Bone marrow (tissue), 2 donors: ENCODE measurements around the gene CACNA1C.
"Not testable (repeated sequence)": the region's sequence is repeated elsewhere in the genome, so short reads cannot be mapped to it uniquely, and the experiment has no call there.

Source experiments
- DNase-seq, 2 donors: peaks; one replicate each; lab custom pipeline; 2025; lab: John Stamatoyannopoulos, UW

Gene CACNA1C

DNA sequence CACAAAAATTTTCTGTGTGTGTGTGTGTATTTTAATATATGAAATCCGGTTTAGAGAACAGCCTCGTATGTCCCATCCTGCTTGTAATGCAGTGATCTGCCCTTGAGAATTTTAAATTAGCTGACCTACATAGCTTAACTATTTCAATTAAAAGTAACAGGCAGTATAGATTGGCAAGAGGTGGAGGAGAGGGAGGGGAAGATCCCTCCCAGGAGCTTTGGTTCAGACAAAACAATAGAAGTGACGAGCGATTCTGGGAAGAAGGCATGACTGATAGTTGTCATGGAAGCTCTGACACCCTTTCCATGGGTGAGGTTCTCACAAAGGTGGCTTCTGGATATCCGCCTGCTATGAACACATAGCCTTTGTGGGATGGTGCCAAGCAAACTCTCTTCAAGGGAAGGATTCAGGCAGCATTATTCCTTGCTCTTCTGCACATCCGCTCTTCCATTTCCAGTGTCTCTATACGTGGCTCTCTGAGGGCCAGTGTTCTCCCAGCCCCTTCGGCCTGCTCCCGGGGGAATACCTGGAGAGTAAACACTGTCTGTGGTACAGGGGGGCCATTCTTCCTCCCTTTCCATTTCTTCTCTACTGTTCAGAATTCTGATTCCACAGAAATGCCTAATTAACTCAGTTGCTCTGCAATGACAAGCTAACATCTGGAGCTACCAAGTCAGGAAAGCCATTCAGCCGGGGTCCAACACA, 182.0 kb downstream of the CACNA1C start:
- DNase-seq: no peak

DNA sequence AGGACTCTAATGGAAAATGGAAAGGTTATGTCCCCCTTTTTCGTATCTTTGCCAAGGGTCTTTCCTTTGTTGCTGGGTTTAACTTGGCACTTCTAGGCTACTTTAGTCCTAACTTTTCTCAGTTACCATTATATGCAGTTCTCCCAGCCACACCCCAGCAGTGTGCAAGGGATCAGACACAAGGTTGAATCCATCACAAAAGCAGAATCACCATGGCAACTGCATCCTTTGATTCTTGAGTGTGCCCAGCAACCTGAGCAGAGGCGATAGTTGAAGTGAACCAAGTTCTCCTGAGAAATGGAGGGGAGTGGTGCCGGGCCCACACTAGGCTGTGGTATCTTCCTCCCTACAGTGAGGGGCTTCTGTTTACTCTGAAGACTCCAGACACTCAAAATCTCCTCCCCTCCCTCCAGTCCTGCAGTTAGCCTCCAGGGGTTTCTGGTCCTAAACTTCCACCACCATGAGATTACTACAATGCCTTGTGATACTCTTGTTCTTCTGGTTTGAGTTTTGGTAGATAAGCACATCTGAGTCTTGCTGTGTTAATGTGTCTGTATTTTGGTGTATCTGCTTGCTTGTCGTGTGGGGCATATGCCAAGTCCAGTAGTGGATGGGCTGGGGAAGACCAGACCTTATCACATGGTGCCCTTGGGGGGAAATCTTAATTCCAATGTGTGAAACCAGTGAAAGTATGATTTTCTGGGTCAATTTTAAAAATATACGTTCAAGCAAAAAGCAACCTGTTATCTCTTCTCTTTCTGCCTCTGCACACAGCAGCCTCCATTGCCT, 183.9 kb downstream of the CACNA1C start:
- no peak for DNase-seq

DNA sequence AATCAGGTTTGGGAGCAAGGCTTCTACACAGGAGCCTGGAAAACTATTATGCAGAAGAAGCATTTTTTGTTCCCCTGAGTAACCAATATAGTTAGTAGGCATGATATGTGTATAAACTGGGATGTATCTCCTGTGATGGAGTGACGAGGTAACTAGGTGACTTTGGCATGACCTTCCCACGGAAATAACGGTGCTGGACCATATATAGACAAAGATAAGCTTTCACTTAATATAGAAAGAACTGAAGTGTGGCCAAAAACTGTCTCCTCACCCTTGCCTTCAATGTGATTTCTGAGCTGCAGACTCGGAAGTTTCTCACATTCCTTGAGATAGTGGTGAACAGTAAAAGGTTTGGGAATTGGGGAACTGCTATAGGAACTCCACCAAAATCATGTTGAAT, 185.3 kb downstream of the CACNA1C start:
- DNase-seq: no peak

DNA sequence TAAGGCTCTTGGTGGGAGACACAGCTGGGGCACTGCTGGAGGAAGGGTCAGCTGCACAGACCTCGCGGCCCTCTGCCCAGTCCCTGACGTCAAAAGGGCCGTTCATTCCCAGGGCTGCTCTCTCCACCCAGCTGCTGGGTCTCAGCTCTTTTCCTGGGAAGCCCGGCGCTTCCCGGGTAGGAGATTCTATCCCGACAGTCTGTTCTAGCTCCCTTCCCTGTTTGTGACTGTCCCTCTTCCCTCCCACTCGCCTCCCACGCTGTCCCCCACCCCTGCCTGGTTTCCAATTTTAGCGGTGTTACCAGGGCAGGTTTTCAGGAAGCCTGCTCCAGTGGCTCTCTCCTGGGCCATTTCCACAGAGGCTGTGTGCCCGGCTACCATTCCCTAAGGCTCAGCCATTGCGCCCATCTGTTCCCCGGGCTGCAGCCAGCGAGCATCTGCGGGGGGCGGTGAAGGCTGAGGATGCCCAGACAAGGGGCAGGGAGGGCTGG, 186.6 kb downstream of the CACNA1C start:
- no peak for DNase-seq

DNA sequence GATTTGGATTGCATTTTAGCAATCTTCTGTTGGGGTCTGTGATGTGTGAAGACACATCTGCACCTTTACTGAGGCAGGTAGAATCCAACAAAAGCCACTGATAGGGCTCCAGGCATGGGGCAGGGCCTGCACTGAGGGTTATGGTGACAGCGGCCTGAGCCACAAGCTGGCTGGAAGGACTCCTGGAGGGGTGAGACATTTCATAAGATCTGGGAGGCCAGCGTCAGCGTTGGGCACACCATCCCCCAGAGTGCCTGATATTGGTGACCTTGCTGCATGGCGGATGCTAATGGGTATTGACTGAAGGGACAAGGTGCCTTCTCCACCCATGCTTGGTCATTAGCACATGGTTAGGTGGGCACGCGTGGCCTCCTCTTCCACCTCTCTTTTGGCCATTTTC, 187.6 kb downstream of the CACNA1C start:
- no peak for DNase-seq

DNA sequence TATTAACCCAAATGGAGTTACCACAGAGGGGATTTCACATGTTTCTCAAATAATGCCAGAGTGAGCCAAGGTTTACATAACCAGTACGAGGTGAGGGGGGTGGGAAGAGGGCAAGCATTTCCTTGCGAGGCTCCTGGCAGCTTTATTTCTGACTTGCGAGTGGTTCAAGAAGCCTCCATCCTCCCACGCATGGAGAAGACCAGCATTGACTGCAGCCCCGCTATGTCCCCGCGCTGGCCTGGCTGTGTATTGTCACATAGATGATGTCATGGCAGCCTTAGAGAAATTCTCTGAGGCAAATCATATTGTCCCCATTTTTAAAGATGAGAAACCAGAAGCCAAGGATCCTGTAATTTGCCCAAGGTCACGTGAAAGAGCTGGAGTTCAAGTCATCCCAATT, 188.2 kb downstream of the CACNA1C start:
- no peak for DNase-seq

DNA sequence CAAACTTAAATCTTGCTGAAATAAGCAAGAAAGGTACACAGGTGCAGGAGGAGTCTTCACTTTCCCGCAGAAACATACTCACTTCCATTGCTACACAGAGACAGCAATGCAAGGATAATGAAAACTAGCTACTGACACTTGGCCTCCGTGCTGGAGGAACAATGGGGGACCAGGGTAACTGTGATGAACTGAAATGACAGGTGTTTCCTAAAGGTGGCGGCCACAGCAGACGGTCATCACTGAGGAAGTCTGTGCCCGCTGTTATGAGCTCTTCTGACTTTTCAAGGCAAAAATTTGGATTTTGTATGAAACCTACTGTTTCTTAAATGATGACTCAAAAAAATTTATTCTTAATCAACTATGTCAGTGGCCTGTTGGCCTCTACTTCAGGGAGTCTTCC, 189.4 kb downstream of the CACNA1C start:
- no peak for DNase-seq

DNA sequence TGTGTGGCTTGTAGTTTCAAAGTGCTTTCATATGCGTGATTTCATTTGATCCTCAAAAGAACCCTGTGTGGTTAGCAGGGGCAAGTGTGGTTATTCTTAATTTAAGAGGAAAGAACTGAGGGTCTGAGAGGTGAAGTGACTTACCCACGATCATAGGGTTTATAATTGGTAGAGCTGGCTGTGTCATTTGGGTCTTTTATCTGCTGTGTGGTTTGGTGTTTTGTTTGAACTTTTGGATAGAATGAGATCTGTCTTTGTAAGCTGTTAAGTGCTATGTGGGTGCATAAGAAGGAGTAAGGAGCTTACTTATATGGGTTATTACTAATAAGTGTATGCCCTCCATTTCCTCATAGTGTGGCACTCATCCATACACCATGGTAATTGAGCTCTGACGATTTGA, 190.0 kb downstream of the CACNA1C start:
- no peak for DNase-seq

DNA sequence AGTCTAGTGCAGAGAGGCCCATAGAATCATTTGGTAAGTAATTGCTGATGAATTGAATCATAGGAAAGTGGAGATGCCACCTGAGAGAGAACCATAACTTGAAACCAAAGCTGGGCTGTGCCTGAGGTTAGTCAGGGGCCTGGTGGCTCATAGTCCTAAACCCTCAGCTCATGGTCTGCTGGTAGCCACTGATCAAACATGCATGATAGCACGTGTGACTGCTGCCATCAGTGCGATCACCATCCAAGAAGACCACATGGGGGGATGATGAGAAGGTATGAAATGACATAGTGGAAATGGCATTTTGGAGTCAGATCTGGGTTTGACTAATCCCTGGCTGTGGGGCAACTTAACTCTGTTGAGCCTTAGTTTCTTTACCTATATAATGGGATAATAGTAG, 190.5 kb downstream of the CACNA1C start:
- no peak for DNase-seq

DNA sequence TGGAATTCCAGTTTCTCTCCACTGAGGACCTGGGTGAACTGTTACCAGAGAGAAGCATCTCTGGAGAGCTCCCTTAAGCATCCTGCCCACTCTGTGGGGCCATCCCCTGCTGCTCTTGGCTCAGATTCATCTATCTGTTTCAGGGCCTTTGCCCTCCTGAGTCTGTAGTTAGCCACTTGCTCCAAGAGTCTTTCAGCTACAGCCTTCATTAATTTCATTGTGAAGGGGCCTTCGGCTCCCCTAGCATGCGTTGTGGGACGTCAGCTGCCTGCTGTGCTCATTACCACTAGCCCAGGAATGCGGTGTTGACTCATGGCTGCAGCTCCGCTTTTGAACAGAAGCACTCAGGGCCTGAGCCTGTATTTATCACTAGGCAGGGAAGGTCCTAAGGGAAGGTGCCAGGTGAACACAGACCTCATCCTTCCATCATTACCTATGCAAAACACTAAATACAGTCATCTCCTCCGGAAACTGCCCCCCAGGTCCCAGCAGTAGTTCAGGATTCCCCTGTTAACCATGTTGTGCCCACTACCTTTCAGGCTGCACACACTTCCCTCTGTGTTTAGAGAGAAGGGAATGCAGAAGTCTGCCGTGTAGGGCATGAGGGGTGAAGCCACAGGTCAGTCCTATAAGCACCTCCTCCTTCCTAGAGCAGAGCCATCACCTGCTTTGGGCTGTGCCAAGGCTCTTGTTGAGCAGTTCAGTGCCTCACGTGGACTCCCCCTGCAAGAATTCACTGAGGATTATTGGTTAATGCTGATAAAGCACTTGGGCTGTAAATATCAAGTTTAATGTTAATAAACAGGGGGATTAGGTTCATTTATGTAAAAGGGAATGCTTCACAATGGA, 191.4 kb downstream of the CACNA1C start:
- DNase-seq: no peak

DNA sequence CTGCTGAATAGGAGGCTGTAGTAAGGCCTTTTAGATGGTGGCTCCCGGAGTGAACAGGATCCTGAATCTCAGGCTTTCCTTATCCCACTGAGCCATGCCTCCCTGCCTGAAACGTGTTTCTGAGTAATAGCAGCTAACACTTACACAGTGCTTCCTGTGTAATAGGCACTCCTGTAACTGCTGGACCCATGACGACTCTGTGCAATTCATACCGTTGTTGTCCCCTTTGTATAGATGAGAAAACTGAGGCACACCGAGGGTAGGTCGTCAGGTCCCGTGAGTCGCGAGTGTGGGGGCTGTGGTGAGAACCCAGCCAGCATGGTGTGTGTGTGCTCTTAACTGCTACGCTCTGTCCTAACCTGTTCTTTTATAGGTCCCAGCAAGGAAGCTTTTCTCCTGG, 193.6 kb downstream of the CACNA1C start:
- DNase-seq: no peak

DNA sequence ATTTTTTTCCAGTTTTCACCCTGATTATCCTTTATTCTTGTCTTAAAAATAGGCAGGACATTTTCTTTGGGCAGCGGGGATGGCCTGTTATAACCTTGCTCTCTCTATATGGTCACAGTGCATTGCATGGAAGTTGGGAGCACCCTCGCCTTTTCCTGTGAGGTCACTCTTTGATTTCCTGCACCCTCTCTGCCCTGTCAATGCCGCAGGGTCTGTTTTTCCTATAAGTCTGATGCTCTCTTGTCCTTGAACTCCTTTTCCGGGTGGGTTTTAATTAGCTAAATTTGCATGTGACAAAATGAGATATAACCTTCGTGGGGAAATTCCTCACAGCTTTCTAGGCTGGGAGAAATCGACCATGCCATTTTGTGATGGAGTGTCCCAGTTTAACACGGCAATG, 194.3 kb downstream of the CACNA1C start:
- no peak for DNase-seq

DNA sequence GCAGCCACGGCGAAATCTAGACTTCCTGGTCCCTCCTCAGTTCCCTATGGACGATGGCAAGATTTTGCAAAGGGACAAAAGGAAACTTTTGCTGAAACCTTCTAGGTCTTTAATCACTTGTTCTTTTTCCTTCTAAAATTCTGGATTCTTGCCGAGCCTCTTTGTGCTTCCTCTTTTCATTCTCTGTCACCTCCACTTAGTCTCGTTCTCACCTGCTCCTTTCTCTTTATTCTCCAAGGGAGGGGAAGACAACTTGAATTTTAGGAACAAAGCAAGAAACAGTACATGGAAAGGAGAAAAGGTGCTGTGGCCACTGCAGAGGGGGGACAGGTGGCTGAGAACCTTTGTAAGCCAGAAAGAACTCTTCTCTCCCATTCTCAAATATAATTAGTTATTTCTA, 194.8 kb downstream of the CACNA1C start:
- no peak for DNase-seq

DNA sequence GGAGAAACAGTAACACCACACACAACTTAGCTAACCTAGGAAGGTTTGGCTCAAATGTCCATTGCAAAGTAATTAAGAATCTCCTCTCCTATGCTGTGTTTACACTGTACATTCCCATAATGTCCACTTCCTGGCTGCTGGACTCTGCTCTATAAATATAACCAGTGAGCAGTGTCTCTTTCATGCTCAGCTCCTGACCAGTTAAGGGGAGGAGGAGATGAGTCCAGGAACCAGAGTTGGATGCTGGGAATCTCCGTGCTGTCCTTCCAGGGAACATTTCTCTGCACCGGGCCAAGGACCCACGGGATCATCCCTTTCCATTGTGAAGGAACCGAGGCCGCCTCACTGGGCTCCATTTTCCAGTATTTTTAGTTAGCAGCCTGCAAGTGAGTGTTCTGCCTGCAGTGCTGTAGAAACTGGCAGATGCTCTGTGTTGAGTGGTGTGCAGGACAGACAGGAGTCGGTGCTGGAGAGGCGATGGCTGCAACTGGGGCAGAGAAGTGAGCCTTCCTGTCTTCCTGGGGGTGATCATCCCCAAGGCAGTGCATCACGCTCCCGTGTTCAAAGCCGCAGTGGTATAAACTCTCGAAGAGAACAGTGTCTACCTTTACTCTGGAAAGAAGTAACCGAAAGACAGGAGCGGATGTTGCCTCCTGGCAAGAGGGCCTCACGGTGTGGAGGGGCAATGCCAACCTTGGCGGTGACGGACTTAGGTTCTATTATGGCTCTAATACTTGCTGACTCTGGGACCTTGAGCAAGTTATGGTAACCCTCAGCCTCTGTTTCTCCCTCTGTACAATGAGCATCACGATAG, 195.5 kb downstream of the CACNA1C start:
- no peak for DNase-seq

DNA sequence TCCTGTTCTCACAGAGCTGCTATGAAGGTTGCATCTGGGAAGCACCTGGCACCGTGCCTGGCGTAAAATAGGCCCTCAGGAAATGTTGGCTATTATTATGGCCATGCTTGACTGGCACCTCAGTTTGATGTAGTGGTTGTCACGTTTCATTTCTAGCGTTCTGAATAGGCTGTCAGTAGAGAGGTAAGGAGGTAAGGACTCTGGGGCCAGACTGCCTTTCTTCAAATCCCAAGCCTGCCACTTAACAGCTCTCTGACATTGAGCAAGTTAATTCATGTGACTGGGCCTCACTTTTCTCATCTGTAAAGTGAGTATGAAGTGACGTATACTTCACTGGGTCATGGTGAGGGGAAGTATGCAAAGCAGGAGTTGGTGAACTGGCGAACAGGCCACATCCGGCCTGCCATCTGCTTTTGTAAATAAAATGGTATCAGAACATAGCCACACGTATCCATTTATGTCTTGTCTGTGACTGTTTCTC, 196.2 kb downstream of the CACNA1C start:
- no peak for DNase-seq

DNA sequence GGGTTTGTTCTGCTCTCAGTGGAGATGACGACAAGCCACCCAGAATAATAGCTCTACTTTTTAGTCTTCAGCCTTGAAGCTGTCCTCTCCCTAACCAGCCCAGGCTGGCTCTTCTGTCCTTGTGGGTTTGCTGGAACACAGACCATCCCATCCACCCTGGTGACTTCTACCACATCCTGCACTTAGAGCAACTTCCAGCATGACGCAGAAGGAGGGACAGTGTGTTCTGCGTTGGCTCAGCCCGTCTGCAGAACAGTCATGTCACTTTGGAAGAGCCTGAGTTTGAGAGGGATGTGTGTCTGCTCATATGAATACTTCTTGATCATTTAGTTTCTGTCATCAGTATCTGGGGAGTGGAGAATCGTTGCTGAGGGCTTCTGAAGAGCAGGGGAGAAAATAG, 198.0 kb downstream of the CACNA1C start:
- DNase-seq: no peak

DNA sequence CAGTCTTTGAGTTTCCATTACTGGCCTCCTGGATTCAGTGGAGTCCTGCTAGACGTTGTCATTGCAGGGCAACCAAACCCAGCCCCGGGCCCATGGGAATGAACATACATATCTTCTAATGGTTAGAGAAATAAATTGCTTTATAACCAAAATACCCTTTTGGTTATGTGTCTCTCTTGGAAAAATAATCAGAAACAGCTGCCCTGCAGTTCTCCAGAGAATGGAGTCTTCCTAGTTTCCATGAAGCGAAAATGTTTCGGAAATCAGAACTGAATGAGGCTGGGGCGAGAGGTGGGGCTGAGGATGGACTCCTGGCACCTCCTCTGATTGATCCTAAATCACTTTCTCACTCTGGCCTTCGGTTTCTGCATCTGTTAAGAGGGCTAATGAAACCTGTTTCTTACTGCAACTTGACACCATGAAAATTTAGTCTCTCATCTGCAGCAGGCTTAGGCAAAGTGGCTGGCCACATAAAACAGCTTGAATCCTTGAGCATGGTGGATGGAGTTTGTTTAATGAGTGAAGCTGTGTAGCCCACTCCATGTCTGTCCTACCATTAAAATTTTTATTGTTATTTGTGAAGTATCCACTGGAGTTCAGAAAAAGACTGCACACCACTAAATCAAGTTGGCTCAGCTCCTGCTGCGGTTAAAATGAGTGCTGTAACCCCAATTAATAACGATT, 198.9 kb downstream of the CACNA1C start:
- DNase-seq: no peak

DNA sequence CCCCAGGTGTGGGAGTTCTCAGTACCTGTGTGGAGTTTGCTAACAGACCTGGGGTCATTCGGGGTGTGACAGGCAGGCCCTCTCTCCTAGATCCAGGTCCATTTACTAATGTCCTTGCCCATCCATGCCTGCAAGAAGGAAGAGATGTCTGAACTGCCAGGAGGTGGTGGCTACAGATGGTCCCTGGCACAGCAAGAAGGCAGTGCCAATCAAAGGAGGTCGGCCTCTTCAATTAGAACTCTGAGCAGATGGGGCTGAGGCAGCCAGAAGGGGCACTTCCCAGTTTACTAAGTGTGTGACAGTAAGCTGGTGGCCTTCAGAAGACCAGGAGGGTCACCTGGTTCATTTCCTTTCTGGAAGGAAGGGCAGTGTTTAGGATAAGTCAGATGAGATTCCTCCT, 202.5 kb downstream of the CACNA1C start:
- no peak for DNase-seq

DNA sequence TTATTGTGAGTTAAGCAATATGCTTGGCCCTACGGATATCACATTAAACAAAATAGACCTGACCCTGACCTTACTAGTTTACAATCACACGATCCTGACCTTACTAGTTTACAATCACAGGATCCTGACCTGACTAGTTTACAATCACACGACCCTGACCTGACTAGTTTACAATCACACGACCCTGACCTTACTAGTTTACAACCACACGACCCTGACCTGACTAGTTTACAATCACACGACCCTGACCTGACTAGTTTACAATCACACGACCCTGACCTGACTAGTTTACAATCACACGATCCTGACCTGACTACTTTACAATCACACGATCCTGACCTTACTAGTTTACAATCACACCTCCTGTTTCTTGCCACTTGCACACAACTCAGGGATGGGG, 202.9 kb downstream of the CACNA1C start:
- not testable (repeated sequence) for DNase-seq

DNA sequence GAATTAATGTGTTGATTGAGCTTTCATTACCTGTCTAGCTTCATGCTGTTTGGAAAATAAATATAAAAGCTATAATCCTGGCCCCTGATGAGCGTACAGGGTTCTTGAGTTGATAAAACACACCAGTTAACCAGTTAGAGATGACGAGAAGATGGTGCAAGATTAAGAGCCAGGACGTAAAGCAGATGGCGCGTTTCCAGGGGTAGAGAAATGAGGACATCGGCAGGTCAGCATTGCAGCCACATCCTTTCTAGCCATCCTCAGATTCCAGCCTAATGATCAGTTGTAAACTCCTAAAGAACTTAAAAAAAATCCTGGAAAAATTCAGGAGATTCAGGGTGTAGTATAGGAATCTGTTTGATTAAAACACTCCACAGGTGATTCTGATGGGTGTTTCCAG, 203.7 kb downstream of the CACNA1C start:
- DNase-seq: no peak

DNA sequence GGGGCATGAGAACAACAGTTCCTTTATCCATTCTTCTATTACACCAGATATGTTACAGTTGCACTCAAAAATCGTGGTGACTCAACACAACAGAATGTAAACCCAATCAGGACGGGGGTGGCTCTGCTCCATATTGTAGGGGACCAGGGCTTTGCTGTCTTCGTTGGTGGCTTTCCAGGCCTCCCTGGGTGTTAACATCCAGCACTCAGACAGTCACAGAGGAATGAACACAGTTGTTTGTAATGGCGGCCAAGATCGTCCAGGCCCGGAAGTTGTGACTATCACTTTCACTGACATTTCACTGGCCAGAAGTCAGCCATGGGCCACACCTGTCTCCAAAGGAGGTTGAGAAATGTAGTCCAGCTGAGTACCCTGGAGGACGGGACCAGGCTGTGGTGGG, 204.1 kb downstream of the CACNA1C start:
- DNase-seq: no peak
